HUES48 (cell line): ENCODE data around the gene GLOD4.
A peak's percentile ranks its signal among the peaks of the same experiment; 100 is the strongest.
"Not testable (repeated sequence)": the region's sequence is repeated elsewhere in the genome, so short reads cannot be mapped to it uniquely, and the experiment has no call there.

Experiments
- H3K27ac ChIP-seq: one replicate; pipeline ENCODE4 v1.7.0; 2013; ENCODE audit warnings: low read depth, low read length, inconsistent platforms
- H3K27me3 ChIP-seq: 2 replicates; pipeline ENCODE4 v1.6.1; 2013; ENCODE audit warnings: mild to moderate bottlenecking, low read length; ENCODE audit not compliant: control insufficient read depth, insufficient read depth
- H3K36me3 ChIP-seq: 2 replicates; pipeline ENCODE4 v1.6.1; 2013; ENCODE audit warnings: low read length; ENCODE audit not compliant: control insufficient read depth, insufficient read depth
- H3K4me1 ChIP-seq: 2 replicates; pipeline ENCODE4 v1.6.1; 2013; ENCODE audit warnings: mild to moderate bottlenecking, low read length; ENCODE audit not compliant: control insufficient read depth, insufficient read depth
- H3K4me3 ChIP-seq: 2 replicates; pipeline ENCODE4 v1.5.1; 2013; ENCODE audit warnings: mild to moderate bottlenecking, low read depth, low read length
- H3K9ac ChIP-seq: 2 replicates; pipeline ENCODE4 v1.6.1; 2013; ENCODE audit warnings: mild to moderate bottlenecking, low read depth, low read length, moderate library complexity
- H3K9me3 ChIP-seq: 2 replicates; pipeline ENCODE4 v1.6.1; 2013; ENCODE audit warnings: low read length; ENCODE audit not compliant: control insufficient read depth, insufficient read depth

The GLOD4 gene

GRCh38 chr17:781805-782731 lies at the start of gene GLOD4, which contains the start of gene MRM3:
GLOD4 (minus strand) TSS chr17:782280; CDS start chr17:782255, 25 bp downstream.
MRM3 (plus strand) TSS chr17:782353; CDS start chr17:782379, 26 bp downstream.
- no peaks in the 10 kb centered on the region for H3K4me1 ChIP-seq
- H3K9me3 ChIP-seq: no peaks in the 10 kb centered on the region
- H3K27me3 ChIP-seq: no peaks in the 10 kb centered on the region
- peak within 1 kb of the TSS; percentile 85 for H3K9ac ChIP-seq
- H3K27ac ChIP-seq: peak within 1 kb of the TSS; percentile 82
- peak within 1 kb of the TSS; percentile 83 for H3K4me3 ChIP-seq
- H3K36me3 ChIP-seq: peaks cover 34% of the 10 kb centered on the region

- no peaks in the 10 kb centered on the region for H3K9me3 ChIP-seq
- H3K27me3 ChIP-seq: no peaks in the 10 kb centered on the region
- no peak overlapping the region for H3K9ac ChIP-seq
- H3K36me3 ChIP-seq: peaks cover 2% of the 10 kb centered on the region
- H3K4me1 ChIP-seq: no peaks in the 10 kb centered on the region; the same call in 1 of the 2 replicates
- H3K27ac ChIP-seq: no peak overlapping the region
- H3K4me3 ChIP-seq: no peak overlapping the region
Observed at GRCh38 chr17:830950-831349, 48.9 kb upstream of the GLOD4 start.

GRCh38 chr17:830381-830780 lies 48.3 kb upstream of the GLOD4 start:
- H3K9me3 ChIP-seq: no peaks in the 10 kb centered on the region
- H3K9ac ChIP-seq: no peak overlapping the region
- peaks cover 8% of the 10 kb centered on the region for H3K36me3 ChIP-seq
- no peaks in the 10 kb centered on the region; the same call in 1 of the 2 replicates for H3K4me1 ChIP-seq
- no peaks in the 10 kb centered on the region for H3K27me3 ChIP-seq
- no peak overlapping the region for H3K27ac ChIP-seq
- no peak overlapping the region for H3K4me3 ChIP-seq

- not testable (repeated sequence) for H3K4me3 ChIP-seq, H3K9me3 ChIP-seq, H3K9ac ChIP-seq, H3K27ac ChIP-seq, H3K27me3 ChIP-seq, H3K4me1 ChIP-seq
- peaks cover 15% of the 10 kb centered on the region for H3K36me3 ChIP-seq
Observed at GRCh38 chr17:829614-830013, 47.5 kb upstream of the GLOD4 start.

- Histone ChIP-seq H3K4me3 (no peak overlapping the region), H3K36me3 (peaks cover 19% of the 10 kb centered on the region), H3K9ac (no peak overlapping the region), H3K27ac (no peak overlapping the region), H3K27me3 (no peaks in the 10 kb centered on the region), H3K9me3 (no peaks in the 10 kb centered on the region), H3K4me1 (no peaks in the 10 kb centered on the region)
Observed at GRCh38 chr17:828761-829160, 46.7 kb upstream of the GLOD4 start.

GRCh38 chr17:826778-827177 lies 44.7 kb upstream of the GLOD4 start:
- Histone ChIP-seq H3K27me3 (no peaks in the 10 kb centered on the region), H3K9ac (no peak overlapping the region), H3K4me1 (no peaks in the 10 kb centered on the region), H3K27ac (no peak overlapping the region), H3K36me3 (peaks cover 33% of the 10 kb centered on the region), H3K4me3 (no peak overlapping the region), H3K9me3 (no peaks in the 10 kb centered on the region)

GRCh38 chr17:825216-825615 lies 43.1 kb upstream of the GLOD4 start:
- no peaks in the 10 kb centered on the region for H3K9me3 ChIP-seq
- no peaks in the 10 kb centered on the region for H3K4me1 ChIP-seq
- peaks cover 39% of the 10 kb centered on the region for H3K36me3 ChIP-seq
- no peaks in the 10 kb centered on the region for H3K27me3 ChIP-seq
- no peak overlapping the region for H3K4me3 ChIP-seq
- H3K9ac ChIP-seq: no peak overlapping the region
- no peak overlapping the region for H3K27ac ChIP-seq

- H3K4me1 ChIP-seq: no peaks in the 10 kb centered on the region
- H3K9ac ChIP-seq: no peak overlapping the region
- H3K9me3 ChIP-seq: no peaks in the 10 kb centered on the region
- H3K4me3 ChIP-seq: no peak overlapping the region
- H3K27me3 ChIP-seq: no peaks in the 10 kb centered on the region
- peaks cover 46% of the 10 kb centered on the region for H3K36me3 ChIP-seq
- no peak overlapping the region for H3K27ac ChIP-seq
Observed at GRCh38 chr17:824378-824777, 42.3 kb upstream of the GLOD4 start.

- no peaks in the 10 kb centered on the region for H3K4me1 ChIP-seq
- H3K9ac ChIP-seq: no peak overlapping the region
- peaks cover 51% of the 10 kb centered on the region for H3K36me3 ChIP-seq
- no peaks in the 10 kb centered on the region for H3K9me3 ChIP-seq
- H3K27ac ChIP-seq: no peak overlapping the region
- H3K27me3 ChIP-seq: no peaks in the 10 kb centered on the region
- no peak overlapping the region for H3K4me3 ChIP-seq
Observed at GRCh38 chr17:823501-823902, 41.4 kb upstream of the GLOD4 start.

GRCh38 chr17:819251-819650 lies 37.2 kb upstream of the GLOD4 start:
- Histone ChIP-seq H3K4me1 (no peaks in the 10 kb centered on the region), H3K36me3 (peaks cover 66% of the 10 kb centered on the region), H3K27me3 (no peaks in the 10 kb centered on the region), H3K9me3 (no peaks in the 10 kb centered on the region), H3K4me3 (no peak overlapping the region), H3K9ac (no peak overlapping the region), H3K27ac (no peak overlapping the region)

- Histone ChIP-seq H3K36me3 (peaks cover 54% of the 10 kb centered on the region), H3K4me3 (no peak overlapping the region), H3K9ac (no peak overlapping the region), H3K4me1 (no peaks in the 10 kb centered on the region), H3K27ac (no peak overlapping the region), H3K27me3 (no peaks in the 10 kb centered on the region), H3K9me3 (no peaks in the 10 kb centered on the region)
Observed at GRCh38 chr17:814371-814770, 32.3 kb upstream of the GLOD4 start.
